ENCODE measurements around the gene RNASE12.

- TF ChIP-seq EZH2 (IDR thresholded peaks at IDR 0.05; ENCODE audit: insufficient read depth, poor library complexity, severe bottlenecking), result no peak
- TF ChIP-seq EZH2phosphoT487 (IDR thresholded peaks at IDR 0.05; ENCODE audit: insufficient read depth, low read depth), result no peak
Observed at GRCh38 chr14:20610002-20610765, 19.0 kb upstream of the RNASE12 start.

Data from GM23248 (cell line).